ENCODE measurements around the gene XPC.

XPC gene

GRCh38 chr3:14152233-14152962, 26.0 kb downstream of the XPC start:
- peak; percentile 26 for DNase-seq (ENCODE audit: low read depth)
- no peak overlapping the region for H3K4me3 ChIP-seq (ENCODE audit: low read depth, low read length)
- TF ChIP-seq, protein P1, sequence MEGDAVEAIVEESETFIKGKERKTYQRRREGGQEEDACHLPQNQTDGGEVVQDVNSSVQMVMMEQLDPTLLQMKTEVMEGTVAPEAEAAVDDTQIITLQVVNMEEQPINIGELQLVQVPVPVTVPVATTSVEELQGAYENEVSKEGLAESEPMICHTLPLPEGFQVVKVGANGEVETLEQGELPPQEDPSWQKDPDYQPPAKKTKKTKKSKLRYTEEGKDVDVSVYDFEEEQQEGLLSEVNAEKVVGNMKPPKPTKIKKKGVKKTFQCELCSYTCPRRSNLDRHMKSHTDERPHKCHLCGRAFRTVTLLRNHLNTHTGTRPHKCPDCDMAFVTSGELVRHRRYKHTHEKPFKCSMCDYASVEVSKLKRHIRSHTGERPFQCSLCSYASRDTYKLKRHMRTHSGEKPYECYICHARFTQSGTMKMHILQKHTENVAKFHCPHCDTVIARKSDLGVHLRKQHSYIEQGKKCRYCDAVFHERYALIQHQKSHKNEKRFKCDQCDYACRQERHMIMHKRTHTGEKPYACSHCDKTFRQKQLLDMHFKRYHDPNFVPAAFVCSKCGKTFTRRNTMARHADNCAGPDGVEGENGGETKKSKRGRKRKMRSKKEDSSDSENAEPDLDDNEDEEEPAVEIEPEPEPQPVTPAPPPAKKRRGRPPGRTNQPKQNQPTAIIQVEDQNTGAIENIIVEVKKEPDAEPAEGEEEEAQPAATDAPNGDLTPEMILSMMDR (conservative IDR thresholded peaks at IDR 0.05; ENCODE audit: low read depth, low read length) = peak; percentile 51

- DNase-seq (ENCODE audit: low read depth) = no peak
- TF ChIP-seq, protein P1 (conservative IDR thresholded peaks at IDR 0.05; ENCODE audit: low read depth, low read length) = no peak
- no peak overlapping the region for H3K4me3 ChIP-seq (ENCODE audit: low read depth, low read length)
These were observed 26.8 kb downstream of the XPC start for GRCh38 chr3:14151471-14152083.

DNA sequence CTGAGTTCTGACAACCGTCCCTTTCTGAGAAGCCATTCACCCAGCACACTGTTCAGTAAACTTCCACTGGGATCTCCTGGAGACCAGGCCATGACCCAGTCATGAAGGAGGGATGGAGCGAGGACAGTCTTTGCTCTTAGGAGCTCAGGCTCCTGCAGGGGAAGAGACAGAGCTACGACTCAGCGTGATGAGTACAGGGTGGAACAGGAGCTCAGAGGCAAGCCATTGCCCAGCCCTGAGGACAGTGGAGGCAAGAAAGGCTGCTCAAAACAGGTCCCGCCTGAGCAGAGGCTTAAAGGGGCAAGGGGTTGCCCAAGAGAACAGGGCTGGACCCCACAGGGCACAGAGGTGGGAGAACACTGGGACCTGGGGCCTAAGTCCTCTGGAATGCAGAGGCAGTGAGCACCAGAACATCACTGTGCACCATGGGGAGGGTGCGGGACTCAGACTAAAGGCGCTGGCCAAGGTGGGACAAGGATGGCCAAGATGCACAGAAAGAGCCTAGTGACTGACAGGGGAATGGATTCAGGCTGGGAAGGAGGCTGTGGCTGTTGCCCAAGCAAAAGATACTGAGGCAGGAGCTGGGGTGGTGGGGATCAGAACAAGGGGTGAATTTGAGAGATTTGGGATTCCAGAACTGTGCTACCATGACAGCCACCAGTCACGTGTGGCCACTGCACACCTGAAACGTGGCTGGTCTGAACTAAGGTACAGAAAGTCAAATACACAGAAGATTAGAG, 27.7 kb downstream of the XPC start:
- no peak overlapping the region for H3K4me3 ChIP-seq (ENCODE audit: low read depth, low read length)
- DNase-seq (ENCODE audit: low read depth) = no peak
- TF ChIP-seq, protein P1 (conservative IDR thresholded peaks at IDR 0.05; ENCODE audit: low read depth, low read length) = no peak

DNA sequence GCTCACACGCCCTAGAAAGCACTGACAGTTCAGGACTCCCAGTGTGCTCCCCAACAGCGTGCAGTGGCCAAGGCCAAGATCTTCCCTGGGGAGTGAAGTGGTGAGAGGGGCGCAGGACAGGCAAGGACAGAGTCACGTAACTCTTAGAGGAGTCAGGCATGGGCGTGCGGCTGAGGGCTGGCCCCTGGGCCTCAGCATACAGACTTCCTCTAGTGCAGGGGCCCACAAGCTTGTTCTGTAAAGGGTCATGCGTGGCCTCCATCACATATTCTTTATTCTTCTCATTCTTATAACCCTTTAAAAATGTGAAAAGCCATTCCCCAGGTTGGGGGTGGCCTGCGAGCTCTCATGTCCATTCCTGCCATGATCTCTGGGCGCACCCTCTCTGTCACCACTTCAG, 28.3 kb downstream of the XPC start:
- TF ChIP-seq, protein P1 (conservative IDR thresholded peaks at IDR 0.05; ENCODE audit: low read depth, low read length) = no peak
- no peak overlapping the region for H3K4me3 ChIP-seq (ENCODE audit: low read depth, low read length)
- DNase-seq (ENCODE audit: low read depth) = no peak

- DNase-seq (ENCODE audit: low read depth) = no peak
- TF ChIP-seq, protein P1 (conservative IDR thresholded peaks at IDR 0.05; ENCODE audit: low read depth, low read length) = peak; percentile 20
- no peak overlapping the region for H3K4me3 ChIP-seq (ENCODE audit: low read depth, low read length)
These were observed 30.1 kb downstream of the XPC start for GRCh38 chr3:14148041-14148985.

- no peak overlapping the region for H3K4me3 ChIP-seq (ENCODE audit: low read depth, low read length)
- no peak for DNase-seq (ENCODE audit: low read depth)
- TF ChIP-seq, protein P1 (conservative IDR thresholded peaks at IDR 0.05; ENCODE audit: low read depth, low read length) = no peak
These were observed 30.8 kb downstream of the XPC start for GRCh38 chr3:14147617-14148016.
